Measurements from ENCODE around the gene CORO2A. TPM values are rescaled to one million over a fixed set of nuclear protein-coding genes. Genes with fewer than 3 reads are reported as not detected.
A peak's percentile ranks its signal among the peaks of the same experiment; 100 is the strongest.
"Not testable (repeated sequence)": the region's sequence is repeated elsewhere in the genome, so short reads cannot be mapped to it uniquely, and the experiment has no call there.

The CORO2A gene
- total RNA-seq, 1 experiment from 2014 or later: 15.8 TPM

GRCh38 chr9:98175028-98175569 lies 17.3 kb downstream of the CORO2A start:
- Histone ChIP-seq H3K14ac (ENCODE audit: insufficient read depth, low read length) (no peak overlapping the region; the same call in 1 of the 2 replicates), H2BK120ac (ENCODE audit: low read depth, low read length, poor library complexity, severe bottlenecking) (no peak overlapping the region), H3K27ac (ENCODE audit: insufficient read length, low read depth, low read length) (no peak overlapping the region), H3K23me2 (ENCODE audit: insufficient read length, low read depth, low read length, poor library complexity, severe bottlenecking) (no peaks in the 10 kb centered on the region), H3T11ph (ENCODE audit: low read length) (no peak overlapping the region), H3K9me3 (ENCODE audit: control insufficient read depth, low read depth, low read length) (no peaks in the 10 kb centered on the region), H2AK5ac (ENCODE audit: insufficient read length, low read length) (no peak overlapping the region), H3K79me2 (ENCODE audit: insufficient read depth, low read length) (peaks cover 1% of the 10 kb centered on the region; the same call in 1 of the 2 replicates), H3K79me1 (ENCODE audit: insufficient read depth, low read depth, low read length, poor library complexity, severe bottlenecking) (no peaks in the 10 kb centered on the region), H2BK15ac (ENCODE audit: low read depth, low read length) (no peak overlapping the region), H3K4me1 (ENCODE audit: insufficient read depth, low read length) (peaks cover 7% of the 10 kb centered on the region; the same call in 1 of the 2 replicates), H4K8ac (replicated peaks; ENCODE audit: insufficient read length, low read depth, low read length) (no peak overlapping the region), H3K56ac (ENCODE audit: insufficient read length, low read depth, low read length) (no peak overlapping the region), H2BK12ac (ENCODE audit: insufficient read length, low read depth, low read length) (no peak overlapping the region), H3K4me2 (ENCODE audit: insufficient read depth, insufficient read length, low read length) (no peak overlapping the region), H4K20me1 (ENCODE audit: control insufficient read depth, insufficient read depth, insufficient read length) (no peaks in the 10 kb centered on the region), H2AFZ (ENCODE audit: low read length) (no peak overlapping the region), H3K27me3 (ENCODE audit: insufficient read depth, low read length) (no peaks in the 10 kb centered on the region), H3K4ac (ENCODE audit: low read depth, low read length) (no peak overlapping the region), H3K23ac (ENCODE audit: insufficient read length, low read depth, low read length) (no peak overlapping the region), H2BK5ac (ENCODE audit: insufficient read length, low read length) (no peak overlapping the region), H2BK20ac (ENCODE audit: low read depth, low read length, poor library complexity, severe bottlenecking) (no peak overlapping the region), H3K9ac (ENCODE audit: extremely low read depth, insufficient read length, low read length) (no peak overlapping the region), H4K5ac (ENCODE audit: insufficient read length, low read depth, low read length) (no peak overlapping the region), H4K91ac (ENCODE audit: insufficient read length, low read depth, low read length) (no peak overlapping the region), H3K18ac (ENCODE audit: insufficient read length, low read depth, low read length) (no peak overlapping the region)
- Mint-ChIP-seq H3K4me1 (peaks cover 41 to 48% of the 10 kb centered on the region in 2 experiments), H3K4me3 (no peak overlapping the region), H3K9me3 (no peaks in the 10 kb centered on the region), H3K27me3 (ENCODE audit: low read depth) (no peaks in the 10 kb centered on the region), H3K27ac (peak overlapping the region in 1 of 3 experiments; percentile 53; a peak in 1 of 7 replicates), H3K36me3 (ENCODE audit: insufficient read depth in 1 of 3, low read depth in 3 of 3) (no peaks in the 10 kb centered on the region; a peak in 1 of 7 replicates)
- DNase-seq: no peak
- TF ChIP-seq, protein P1, sequence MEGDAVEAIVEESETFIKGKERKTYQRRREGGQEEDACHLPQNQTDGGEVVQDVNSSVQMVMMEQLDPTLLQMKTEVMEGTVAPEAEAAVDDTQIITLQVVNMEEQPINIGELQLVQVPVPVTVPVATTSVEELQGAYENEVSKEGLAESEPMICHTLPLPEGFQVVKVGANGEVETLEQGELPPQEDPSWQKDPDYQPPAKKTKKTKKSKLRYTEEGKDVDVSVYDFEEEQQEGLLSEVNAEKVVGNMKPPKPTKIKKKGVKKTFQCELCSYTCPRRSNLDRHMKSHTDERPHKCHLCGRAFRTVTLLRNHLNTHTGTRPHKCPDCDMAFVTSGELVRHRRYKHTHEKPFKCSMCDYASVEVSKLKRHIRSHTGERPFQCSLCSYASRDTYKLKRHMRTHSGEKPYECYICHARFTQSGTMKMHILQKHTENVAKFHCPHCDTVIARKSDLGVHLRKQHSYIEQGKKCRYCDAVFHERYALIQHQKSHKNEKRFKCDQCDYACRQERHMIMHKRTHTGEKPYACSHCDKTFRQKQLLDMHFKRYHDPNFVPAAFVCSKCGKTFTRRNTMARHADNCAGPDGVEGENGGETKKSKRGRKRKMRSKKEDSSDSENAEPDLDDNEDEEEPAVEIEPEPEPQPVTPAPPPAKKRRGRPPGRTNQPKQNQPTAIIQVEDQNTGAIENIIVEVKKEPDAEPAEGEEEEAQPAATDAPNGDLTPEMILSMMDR (conservative IDR thresholded peaks at IDR 0.05): no peak
- WGBS (ENCODE audit: extremely low coverage, insufficient read length, low lambda C conversion rate): no CpG with 5 or more reads among the region's 6 CpGs

GRCh38 chr9:98174502-98174918 lies 17.9 kb downstream of the CORO2A start:
- H3K9me3 ChIP-seq (ENCODE audit: control insufficient read depth, low read depth, low read length); H3K27ac ChIP-seq (ENCODE audit: insufficient read length, low read depth, low read length); H3K18ac ChIP-seq (ENCODE audit: insufficient read length, low read depth, low read length); H3K23ac ChIP-seq (ENCODE audit: insufficient read length, low read depth, low read length); H4K91ac ChIP-seq (ENCODE audit: insufficient read length, low read depth, low read length); H4K8ac ChIP-seq (replicated peaks; ENCODE audit: insufficient read length, low read depth, low read length); H4K5ac ChIP-seq (ENCODE audit: insufficient read length, low read depth, low read length); H3K27me3 ChIP-seq (ENCODE audit: insufficient read depth, low read length); H3K27me3 Mint-ChIP-seq (ENCODE audit: low read depth); H2AK5ac ChIP-seq (ENCODE audit: insufficient read length, low read length); H3K9me3 Mint-ChIP-seq; H3K79me1 ChIP-seq (ENCODE audit: insufficient read depth, low read depth, low read length, poor library complexity, severe bottlenecking); H3K4me3 Mint-ChIP-seq; H3K4ac ChIP-seq (ENCODE audit: low read depth, low read length); H2BK15ac ChIP-seq (ENCODE audit: low read depth, low read length); H2BK12ac ChIP-seq (ENCODE audit: insufficient read length, low read depth, low read length); H3T11ph ChIP-seq (ENCODE audit: low read length); H3K4me2 ChIP-seq (ENCODE audit: insufficient read depth, insufficient read length, low read length); H3K14ac ChIP-seq (ENCODE audit: insufficient read depth, low read length); DNase-seq; H3K79me2 ChIP-seq (ENCODE audit: insufficient read depth, low read length); H3K36me3 Mint-ChIP-seq (ENCODE audit: insufficient read depth in 1 of 3, low read depth in 3 of 3); H3K9ac ChIP-seq (ENCODE audit: extremely low read depth, insufficient read length, low read length); H2AFZ ChIP-seq (ENCODE audit: low read length); H3K27ac Mint-ChIP-seq; H3K23me2 ChIP-seq (ENCODE audit: insufficient read length, low read depth, low read length, poor library complexity, severe bottlenecking); H3K56ac ChIP-seq (ENCODE audit: insufficient read length, low read depth, low read length); H2BK5ac ChIP-seq (ENCODE audit: insufficient read length, low read length); H2BK20ac ChIP-seq (ENCODE audit: low read depth, low read length, poor library complexity, severe bottlenecking); H2BK120ac ChIP-seq (ENCODE audit: low read depth, low read length, poor library complexity, severe bottlenecking); H4K20me1 ChIP-seq (ENCODE audit: control insufficient read depth, insufficient read depth, insufficient read length): not testable (repeated sequence)
- peaks cover 47 to 54% of the 10 kb centered on the region in 2 experiments for H3K4me1 Mint-ChIP-seq
- peaks cover 11% of the 10 kb centered on the region; the same call in 1 of the 2 replicates for H3K4me1 ChIP-seq (ENCODE audit: insufficient read depth, low read length)
- WGBS (ENCODE audit: extremely low coverage, insufficient read length, low lambda C conversion rate): no CpG with 5 or more reads among the region's 5 CpGs
